ENCODE measurements around the gene ASB13. TPM values are rescaled to one million over a fixed set of nuclear protein-coding genes. Genes with fewer than 3 reads are reported as not detected.

Gene ASB13
- total RNA-seq, 1 donor from 2014 or later, result 23.0 TPM

DNA sequence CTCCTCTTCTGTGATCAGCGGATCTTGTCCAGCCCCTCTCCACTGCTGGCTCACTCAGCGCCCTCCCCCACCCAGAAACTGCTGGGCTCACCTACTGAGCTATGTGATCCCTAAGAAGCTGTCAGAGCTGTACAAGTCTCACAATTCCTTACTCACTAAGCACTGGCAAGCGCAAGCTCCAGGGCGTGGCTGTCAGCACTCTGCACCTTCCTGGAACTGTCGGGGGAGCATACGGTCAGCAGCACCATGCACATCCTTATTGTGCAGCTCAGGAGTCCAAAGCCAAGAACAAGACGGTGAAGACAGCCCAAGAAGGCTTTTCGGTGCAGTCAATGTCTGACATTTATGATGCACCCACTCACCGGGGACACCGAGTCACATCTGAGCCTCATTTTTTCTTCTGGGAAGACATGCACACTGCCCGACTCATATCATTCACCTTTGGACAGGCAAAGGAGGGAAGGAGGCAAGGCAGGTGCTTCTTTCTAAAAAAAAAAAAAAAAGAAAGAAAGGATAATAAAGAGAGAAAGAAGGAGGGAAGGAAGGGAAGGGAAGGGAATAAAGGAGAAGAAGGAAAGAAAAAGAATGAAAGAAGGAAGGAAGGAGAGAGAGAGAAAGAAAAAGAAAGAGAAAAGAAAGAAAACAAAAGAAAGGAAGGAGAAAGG, 56.3 kb downstream of the ASB13 start:
- no peaks in the 10 kb centered on the region for H3K27me3 ChIP-seq
- DNase-seq (no peak), ATAC-seq (peak; percentile 49)
- peaks cover 4% of the 10 kb centered on the region for H3K4me1 ChIP-seq
- H3K36me3 ChIP-seq, result no peaks in the 10 kb centered on the region
- H3K27ac ChIP-seq, result no peak overlapping the region
- no peaks in the 10 kb centered on the region for H3K9me3 ChIP-seq
- intact Hi-C loops (cut with DNase I), result no loop called here
- TF ChIP-seq, protein P1, sequence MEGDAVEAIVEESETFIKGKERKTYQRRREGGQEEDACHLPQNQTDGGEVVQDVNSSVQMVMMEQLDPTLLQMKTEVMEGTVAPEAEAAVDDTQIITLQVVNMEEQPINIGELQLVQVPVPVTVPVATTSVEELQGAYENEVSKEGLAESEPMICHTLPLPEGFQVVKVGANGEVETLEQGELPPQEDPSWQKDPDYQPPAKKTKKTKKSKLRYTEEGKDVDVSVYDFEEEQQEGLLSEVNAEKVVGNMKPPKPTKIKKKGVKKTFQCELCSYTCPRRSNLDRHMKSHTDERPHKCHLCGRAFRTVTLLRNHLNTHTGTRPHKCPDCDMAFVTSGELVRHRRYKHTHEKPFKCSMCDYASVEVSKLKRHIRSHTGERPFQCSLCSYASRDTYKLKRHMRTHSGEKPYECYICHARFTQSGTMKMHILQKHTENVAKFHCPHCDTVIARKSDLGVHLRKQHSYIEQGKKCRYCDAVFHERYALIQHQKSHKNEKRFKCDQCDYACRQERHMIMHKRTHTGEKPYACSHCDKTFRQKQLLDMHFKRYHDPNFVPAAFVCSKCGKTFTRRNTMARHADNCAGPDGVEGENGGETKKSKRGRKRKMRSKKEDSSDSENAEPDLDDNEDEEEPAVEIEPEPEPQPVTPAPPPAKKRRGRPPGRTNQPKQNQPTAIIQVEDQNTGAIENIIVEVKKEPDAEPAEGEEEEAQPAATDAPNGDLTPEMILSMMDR (IDR thresholded peaks at IDR 0.05), result no peak
- H3K4me3 ChIP-seq, result no peak overlapping the region

DNA sequence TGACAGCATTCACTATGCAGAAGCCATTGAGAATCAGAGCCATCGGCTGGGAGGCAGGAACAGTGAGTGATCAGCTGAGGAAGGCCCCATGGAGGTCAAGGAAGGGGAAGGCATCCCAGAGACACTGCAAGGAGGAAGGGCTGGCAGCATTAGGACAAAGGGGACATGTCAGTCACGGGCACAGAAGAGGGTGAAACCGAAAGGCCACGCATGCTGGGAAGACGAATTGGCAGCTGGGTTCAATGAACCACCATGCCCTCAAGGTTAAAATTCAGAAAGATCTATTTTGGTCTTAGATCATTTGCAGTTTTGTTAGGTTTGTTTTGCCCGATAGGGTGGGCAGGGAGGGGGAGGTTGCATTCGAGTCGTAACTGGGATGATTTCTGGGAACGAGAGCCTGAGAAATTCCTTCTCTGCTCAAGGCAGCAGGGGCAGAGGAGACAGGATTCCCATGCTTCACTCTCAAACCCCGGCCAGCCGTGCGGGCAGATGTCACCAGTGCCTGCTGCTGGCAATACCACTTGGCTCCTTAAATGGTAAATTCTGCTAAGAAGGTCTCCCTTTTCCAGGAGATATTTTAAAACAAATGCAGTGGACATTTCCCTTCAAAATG, 57.7 kb downstream of the ASB13 start:
- Histone ChIP-seq H3K27me3 (no peaks in the 10 kb centered on the region), H3K4me3 (no peak overlapping the region), H3K27ac (no peak overlapping the region), H3K36me3 (no peaks in the 10 kb centered on the region), H3K9me3 (no peaks in the 10 kb centered on the region), H3K4me1 (no peaks in the 10 kb centered on the region)
- TF ChIP-seq, protein P1 (IDR thresholded peaks at IDR 0.05), result no peak
- intact Hi-C loops (cut with DNase I), result no loop called here
- no peak for DNase-seq
- peak; percentile 59 for ATAC-seq

DNA sequence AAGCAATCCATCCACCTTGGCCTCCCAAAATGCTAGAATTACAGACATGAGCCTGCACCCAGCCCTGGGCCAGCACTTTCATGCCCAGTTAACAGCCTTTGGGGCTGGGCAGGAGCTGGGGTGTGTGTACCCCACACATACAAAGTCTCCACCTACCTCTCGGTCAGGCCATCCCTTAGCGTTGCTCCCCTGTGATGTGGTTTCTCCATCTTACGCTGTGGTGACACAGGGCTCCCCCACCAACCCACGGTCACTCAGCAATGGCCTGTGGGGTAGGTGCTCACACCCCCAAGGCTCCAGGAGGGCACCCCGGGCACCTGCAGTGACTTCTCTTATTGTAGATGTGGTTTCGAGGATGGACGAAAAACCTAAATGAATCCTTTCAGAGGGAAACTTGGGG, 58.8 kb downstream of the ASB13 start:
- no peak overlapping the region for H3K4me3 ChIP-seq
- no peaks in the 10 kb centered on the region for H3K4me1 ChIP-seq
- DNase-seq (no peak), ATAC-seq (no peak)
- H3K27me3 ChIP-seq, result no peaks in the 10 kb centered on the region
- intact Hi-C loops (cut with DNase I), result no loop called here
- no peaks in the 10 kb centered on the region for H3K36me3 ChIP-seq
- H3K27ac ChIP-seq, result no peak overlapping the region
- TF ChIP-seq, protein P1 (IDR thresholded peaks at IDR 0.05), result no peak
- H3K9me3 ChIP-seq, result no peaks in the 10 kb centered on the region

DNA sequence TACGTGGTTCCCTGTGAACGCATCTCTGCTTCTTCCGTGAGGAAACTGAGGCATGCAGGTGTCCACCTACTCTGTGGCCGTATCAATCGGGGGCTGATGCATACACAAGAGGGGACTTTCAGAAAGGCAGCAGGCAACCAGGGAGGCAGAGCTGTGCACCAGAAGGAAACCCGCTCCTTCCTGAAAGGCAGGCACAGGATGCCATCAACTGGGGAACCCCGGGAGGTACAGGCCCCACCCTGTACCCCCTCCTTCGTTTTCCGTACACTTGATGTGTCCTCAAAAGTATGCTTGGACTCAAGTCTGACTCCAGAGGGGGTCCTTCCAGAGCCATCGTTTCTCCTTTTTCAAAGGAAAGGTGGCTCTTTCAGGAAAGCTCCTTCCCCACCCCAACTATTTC, 59.5 kb downstream of the ASB13 start:
- TF ChIP-seq, protein P1 (IDR thresholded peaks at IDR 0.05), result no peak
- H3K9me3 ChIP-seq, result no peaks in the 10 kb centered on the region
- H3K27me3 ChIP-seq, result no peaks in the 10 kb centered on the region
- H3K36me3 ChIP-seq, result no peaks in the 10 kb centered on the region
- ATAC-seq (peak; percentile 21), DNase-seq (no peak)
- intact Hi-C loops (cut with DNase I), result no loop called here
- H3K4me1 ChIP-seq, result no peaks in the 10 kb centered on the region
- H3K27ac ChIP-seq, result no peak overlapping the region
- no peak overlapping the region for H3K4me3 ChIP-seq

DNA sequence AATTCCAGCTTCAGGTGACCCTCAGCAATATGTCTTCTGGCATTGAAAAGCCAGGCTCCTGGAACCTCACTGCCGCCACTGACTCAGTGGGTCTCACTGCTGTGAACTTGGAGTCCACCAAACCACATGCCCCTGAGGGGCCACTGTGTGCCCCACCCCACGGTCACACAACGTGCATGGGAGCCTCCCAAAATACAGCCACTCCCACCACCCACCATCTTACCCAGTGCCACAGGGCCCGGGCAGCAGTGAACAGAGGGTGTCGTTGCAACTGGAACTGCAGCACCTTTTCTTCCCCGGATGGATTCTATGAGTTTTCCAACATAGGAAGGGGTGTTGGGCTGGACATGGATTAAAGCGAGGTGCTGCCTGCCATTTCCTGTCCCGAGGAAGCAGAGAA, 60.1 kb downstream of the ASB13 start:
- TF ChIP-seq, protein P1 (IDR thresholded peaks at IDR 0.05), result no peak
- Histone ChIP-seq H3K4me3 (no peak overlapping the region), H3K27me3 (no peaks in the 10 kb centered on the region)

More for the DNA sequence above, 60.1 kb downstream of the ASB13 start:
- ATAC-seq (no peak), DNase-seq (no peak)
- Histone ChIP-seq H3K27ac (no peak overlapping the region), H3K36me3 (no peaks in the 10 kb centered on the region), H3K4me1 (no peaks in the 10 kb centered on the region), H3K9me3 (no peaks in the 10 kb centered on the region)
- intact Hi-C loops (cut with DNase I), result no loop called here
